GDM1 (cell line): ENCODE results near the gene DALRD3.

Experiments used
- DNase-seq: peaks from one replicate; lab custom pipeline; 2025; lab: John Stamatoyannopoulos, UW

The DALRD3 gene, protein sequence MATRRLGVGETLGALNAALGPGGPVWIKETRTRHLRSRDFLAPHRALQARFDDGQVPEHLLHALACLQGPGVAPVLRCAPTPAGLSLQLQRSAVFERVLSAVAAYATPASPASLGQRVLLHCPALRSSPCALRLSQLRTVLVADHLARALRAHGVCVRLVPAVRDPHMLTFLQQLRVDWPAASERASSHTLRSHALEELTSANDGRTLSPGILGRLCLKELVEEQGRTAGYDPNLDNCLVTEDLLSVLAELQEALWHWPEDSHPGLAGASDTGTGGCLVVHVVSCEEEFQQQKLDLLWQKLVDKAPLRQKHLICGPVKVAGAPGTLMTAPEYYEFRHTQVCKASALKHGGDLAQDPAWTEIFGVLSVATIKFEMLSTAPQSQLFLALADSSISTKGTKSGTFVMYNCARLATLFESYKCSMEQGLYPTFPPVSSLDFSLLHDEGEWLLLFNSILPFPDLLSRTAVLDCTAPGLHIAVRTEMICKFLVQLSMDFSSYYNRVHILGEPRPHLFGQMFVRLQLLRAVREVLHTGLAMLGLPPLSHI

DNA sequence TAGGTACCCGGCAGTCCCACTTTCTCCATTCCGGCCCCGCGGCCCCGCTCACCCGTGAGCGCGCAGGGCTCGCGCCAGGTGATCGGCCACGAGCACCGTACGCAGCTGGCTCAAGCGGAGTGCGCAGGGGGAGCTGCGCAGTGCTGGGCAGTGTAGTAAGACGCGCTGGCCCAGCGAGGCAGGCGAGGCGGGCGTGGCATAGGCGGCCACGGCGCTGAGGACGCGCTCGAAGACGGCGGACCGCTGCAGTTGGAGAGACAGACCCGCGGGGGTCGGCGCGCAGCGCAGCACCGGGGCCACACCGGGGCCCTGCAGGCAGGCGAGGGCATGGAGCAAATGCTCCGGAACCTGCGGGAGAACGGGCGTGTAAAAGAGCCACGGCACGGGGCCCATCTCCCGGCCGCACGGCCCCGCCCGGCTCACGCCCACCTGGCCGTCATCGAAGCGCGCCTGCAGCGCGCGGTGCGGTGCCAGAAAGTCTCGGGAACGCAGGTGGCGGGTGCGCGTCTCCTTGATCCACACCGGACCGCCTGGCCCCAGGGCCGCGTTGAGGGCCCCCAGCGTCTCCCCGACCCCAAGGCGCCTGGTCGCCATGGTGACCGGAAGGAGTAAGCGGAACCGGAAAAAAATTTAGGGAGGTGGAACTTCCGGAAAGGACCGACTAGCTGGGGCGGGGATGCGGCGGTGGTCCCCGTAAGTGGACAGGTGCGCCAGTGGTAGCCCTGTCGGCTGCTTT is at the start of gene DALRD3:
Gene DALRD3 (minus strand): TSS at position 610 of the 736 bp plus-strand sequence. CDS start 16 bp downstream, at position 594.
- peak; percentile 42 for DNase-seq

GRCh38 chr3:49058011-49058410 is 39.6 kb upstream of the DALRD3 start:
- no peak for DNase-seq

DNA sequence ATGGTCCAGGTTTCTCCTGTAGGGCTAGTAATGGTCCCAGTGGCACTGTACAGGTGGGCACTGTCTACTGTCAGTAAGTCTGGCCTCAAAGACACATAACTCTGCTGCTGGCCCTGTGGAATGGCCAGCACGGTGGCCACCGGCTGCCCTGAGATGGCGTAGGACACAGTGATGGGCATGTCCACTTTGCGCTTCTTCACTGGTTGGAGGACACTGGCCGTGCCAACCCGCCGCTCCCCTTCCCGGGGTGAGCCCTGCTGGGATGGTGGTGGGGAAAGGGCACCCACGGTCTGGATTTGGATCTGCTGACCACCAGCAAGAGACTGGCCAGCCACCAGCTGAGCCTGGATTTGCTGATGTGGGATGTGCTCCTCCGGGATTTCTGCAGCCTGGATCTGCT is 38.9 kb upstream of the DALRD3 start:
- no peak for DNase-seq

GRCh38 chr3:49054344-49054862 is 36.0 kb upstream of the DALRD3 start:
- DNase-seq: no peak

- DNase-seq: no peak
Observed at GRCh38 chr3:49053543-49053942, 35.2 kb upstream of the DALRD3 start.

DNA sequence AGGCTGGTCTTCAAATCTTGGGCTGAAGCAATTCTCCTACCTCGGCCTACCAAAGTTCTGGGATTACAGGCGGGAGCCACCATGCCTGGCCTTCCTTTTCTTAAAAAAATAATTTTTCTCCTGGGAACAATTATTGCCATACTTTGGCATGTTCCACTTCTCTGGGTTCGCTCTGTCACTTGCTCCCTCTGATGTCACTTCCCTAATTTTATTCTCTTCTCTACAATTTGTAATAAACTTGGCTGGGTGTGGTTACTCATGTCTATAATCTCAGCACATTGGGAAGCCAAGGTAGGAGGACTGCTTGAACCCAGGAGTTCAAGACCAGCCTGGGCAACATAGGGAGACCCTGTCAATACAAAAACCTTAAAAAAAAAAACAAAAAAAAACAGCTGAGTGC is 16.9 kb upstream of the DALRD3 start:
- no peak for DNase-seq

GRCh38 chr3:49034650-49035049 is 16.3 kb upstream of the DALRD3 start:
- no peak for DNase-seq

DNA sequence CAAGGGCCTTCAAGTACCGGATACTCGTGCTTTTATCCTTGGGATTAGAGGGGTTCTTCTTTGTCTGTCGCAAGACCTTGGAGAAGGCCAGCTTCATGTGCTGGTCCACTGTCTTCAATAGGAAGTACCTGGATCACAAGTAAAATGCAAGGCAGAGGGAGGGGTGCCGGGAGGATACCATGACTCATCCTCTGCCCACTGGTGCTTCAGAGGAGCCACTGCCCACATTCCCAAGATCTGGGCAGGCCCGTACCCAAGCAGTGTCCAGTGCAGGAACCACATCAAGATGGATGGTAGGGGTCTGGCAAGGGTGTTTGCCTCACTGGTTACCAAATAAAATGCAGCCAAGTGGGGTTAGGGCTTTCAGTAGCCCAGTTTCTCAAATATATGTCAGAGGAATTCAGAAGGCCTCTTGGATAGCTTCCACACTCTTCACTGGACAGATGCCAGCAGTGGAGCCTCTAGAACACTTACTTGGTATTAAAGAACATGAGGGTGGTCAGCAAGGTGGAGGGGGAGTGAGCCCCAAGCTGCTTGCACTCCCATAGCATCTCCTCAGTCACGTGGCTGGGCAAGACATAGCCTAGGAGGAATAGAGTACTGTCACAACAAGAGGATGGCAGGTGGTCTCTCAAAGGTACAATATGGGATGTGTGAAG is 14.4 kb upstream of the DALRD3 start:
- DNase-seq: no peak

- DNase-seq: no peak
Observed at GRCh38 chr3:49030321-49030720, 11.9 kb upstream of the DALRD3 start.

- no peak for DNase-seq
Observed at GRCh38 chr3:49029563-49029884, 11.1 kb upstream of the DALRD3 start.

- DNase-seq: peak; percentile 93
Observed at GRCh38 chr3:49028673-49029562, 10.5 kb upstream of the DALRD3 start, which contains the start of gene IMPDH2. Gene IMPDH2 (minus strand): TSS chr3:49029398. CDS start chr3:49029350, 48 bp downstream.

DNA sequence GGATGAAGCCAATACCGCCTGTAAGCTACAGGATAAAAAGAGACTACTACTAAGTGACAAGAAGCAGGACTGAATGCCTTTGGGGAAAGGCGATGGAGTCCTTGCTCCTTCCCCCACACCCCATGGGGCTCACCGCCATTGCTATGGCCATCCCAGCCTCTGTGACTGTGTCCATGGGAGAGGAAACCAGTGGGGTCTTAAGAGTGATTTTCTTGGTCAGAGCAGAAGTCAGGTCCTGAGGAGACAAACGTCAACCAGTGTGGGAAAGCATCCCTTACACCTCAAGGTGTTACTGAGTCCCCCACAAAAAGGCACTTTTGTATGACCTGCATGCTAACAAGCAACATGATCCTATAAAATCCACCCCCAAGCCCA is 9.9 kb upstream of the DALRD3 start:
- no peak for DNase-seq

GRCh38 chr3:49027634-49028033 is 9.3 kb upstream of the DALRD3 start:
- DNase-seq: no peak

- DNase-seq: no peak
Observed at GRCh38 chr3:49026536-49026935, 8.2 kb upstream of the DALRD3 start.

DNA sequence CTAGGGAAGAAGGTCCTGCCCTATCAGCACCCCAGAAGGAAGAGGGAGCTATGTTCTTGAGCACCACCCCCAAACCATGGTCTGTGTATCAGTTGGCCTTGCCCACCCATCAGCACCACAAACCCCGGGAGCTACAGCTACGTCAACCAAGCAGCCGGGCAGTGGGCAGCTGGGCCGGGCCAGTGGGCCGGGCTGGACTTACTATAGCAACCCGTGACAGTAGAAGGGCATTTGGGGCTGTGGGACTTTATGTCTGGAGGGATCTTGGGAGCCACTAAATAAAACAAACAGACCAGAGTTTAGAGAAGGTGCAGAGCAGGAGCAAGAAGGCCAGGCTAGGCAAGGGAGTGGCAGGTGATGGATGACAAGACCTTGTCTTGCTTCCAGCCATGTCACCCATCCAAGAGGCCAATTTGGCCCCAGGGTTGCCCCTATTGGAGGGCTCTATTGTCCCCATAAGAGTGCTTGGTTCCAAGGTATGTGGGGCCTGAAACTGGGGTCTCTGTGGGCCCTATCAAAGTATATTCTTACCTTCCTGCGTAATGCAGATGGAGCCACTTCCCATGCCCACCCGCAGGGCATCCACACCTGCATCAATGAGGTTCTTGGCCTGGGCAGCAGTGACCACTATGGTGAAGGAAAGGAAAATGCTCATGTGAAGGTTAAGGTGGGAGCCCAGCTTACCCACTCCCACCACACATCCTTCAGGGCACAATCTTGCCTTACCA is 7.6 kb upstream of the DALRD3 start:
- DNase-seq: no peak

GRCh38 chr3:49025005-49025792 is 6.8 kb upstream of the DALRD3 start:
- DNase-seq: no peak

DNA sequence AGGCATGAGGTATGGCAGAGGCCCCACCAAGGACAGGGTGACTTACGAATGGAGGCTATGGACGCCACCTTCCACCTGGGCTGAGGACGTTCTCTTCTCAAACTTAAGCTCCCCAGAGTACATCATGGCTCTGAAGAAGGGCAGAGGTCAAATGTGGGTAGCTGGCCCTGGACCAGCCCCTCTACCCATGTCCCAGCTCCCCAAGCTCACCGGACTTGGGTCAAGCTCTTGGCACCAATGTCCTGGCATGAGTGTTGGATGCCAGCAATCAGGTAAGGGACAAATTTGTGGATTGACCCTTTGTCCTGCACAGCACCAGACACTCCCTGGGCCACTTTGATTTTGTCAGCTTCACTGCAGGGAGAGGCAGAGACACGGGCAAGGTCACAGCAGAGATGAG is 6.1 kb upstream of the DALRD3 start:
- DNase-seq: no peak

DNA sequence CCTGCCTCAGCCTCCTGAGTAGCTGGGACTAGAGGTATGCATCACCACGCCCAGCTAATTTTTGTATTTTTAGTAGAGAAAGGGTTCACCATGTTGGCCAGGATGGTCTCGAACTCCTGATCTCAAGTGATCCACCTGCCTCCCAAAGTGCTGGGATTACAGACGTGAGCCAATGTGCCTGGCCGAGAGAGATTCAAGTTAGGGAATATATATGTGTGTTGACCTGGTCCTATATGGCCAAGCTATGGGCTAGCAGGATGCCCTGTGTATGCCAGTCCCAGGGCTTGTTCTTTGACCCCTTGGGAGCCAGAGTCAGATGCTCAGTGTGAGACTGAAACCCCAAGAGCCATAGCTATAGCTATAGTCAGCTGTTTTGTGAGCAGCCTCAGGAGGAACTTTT is 5.4 kb upstream of the DALRD3 start:
- no peak for DNase-seq

DNA sequence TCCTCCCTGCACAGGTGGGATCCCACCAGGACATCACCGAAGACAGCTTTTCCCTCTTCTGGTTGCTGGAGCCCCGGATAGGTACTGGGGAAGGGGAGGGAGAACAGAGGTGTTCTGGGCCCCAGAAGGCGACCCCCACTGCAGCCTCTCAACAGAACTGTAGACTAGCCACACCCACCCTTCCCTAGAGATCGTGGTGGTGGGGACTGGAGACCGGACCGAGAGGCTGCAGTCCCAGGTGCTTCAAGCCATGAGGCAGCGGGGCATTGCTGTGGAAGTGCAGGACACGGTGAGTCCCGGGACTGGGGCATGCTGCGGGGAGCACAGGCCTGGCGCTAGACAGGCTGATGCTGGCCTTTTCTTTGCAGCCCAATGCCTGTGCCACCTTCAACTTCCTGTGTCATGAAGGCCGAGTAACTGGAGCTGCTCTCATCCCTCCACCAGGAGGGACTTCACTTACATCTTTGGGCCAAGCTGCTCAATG is 4.3 kb upstream of the DALRD3 start:
- no peak for DNase-seq
